Kidney epithelial cell (primary cell): ENCODE data around the gene MKLN1. TPM values are rescaled to one million over a fixed set of nuclear protein-coding genes. Genes with fewer than 3 reads are reported as not detected.

ENCODE experiments used
- DNase-seq: peaks from one replicate; pipeline ENCODE4 v3.0.0-alpha.2; 2010; ENCODE audit warnings: low read depth
- H3K27me3 ChIP-seq: 2 replicates; pipeline ENCODE4 v1.6.0; 2011; ENCODE audit warnings: low read length; ENCODE audit not compliant: control insufficient read depth, insufficient read depth
- H3K36me3 ChIP-seq: 2 replicates; pipeline ENCODE4 v1.5.1; 2011; ENCODE audit warnings: low read length; ENCODE audit not compliant: control insufficient read depth, insufficient read depth
- H3K4me3 ChIP-seq: 2 replicates; pipeline ENCODE4 v1.5.1; 2011; ENCODE audit warnings: low read depth, mild to moderate bottlenecking, control low read depth, low read length
- total RNA-seq: library from RNA; depleted of rRNA; stranded (reverse); fragments of >200 nt; gene quantifications from 2 replicates; pipeline ENCODE4 v1.2.3, GENCODE V29; 2015
- TF ChIP-seq, protein P1 (sequence below): IDR thresholded peaks from 2 replicates; pipeline ENCODE4 v1.5.1; 2011; ENCODE audit warnings: mild to moderate bottlenecking, moderate library complexity, low read length, control low read depth, inconsistent platforms; ENCODE audit not compliant: insufficient read depth, poor library complexity, severe bottlenecking

Gene MKLN1
- total RNA-seq, 1 donor from 2014 or later: 18.8 TPM

DNA sequence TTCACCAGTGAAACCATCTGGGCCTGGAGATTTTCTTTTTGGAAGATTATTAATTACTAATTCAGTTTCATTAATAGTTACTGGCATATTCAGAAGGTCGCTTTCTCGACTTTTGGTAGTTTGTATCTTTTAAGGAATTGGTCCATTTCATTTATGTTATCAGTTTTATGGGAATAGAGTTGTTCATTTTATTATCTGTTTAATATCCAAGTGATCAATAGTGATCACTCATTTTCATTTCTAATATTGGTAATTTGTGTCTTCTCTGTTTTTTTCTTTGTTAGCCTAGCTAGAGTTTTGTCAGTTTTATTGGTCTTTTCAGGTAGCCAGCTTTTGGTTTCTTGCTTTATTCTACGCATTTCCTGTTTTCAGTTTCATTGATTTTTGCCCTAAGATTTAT, 31.0 kb downstream of the MKLN1 start:
- H3K4me3 ChIP-seq: no peak overlapping the region
- H3K27me3 ChIP-seq: no peaks in the 10 kb centered on the region
- TF ChIP-seq, protein P1, sequence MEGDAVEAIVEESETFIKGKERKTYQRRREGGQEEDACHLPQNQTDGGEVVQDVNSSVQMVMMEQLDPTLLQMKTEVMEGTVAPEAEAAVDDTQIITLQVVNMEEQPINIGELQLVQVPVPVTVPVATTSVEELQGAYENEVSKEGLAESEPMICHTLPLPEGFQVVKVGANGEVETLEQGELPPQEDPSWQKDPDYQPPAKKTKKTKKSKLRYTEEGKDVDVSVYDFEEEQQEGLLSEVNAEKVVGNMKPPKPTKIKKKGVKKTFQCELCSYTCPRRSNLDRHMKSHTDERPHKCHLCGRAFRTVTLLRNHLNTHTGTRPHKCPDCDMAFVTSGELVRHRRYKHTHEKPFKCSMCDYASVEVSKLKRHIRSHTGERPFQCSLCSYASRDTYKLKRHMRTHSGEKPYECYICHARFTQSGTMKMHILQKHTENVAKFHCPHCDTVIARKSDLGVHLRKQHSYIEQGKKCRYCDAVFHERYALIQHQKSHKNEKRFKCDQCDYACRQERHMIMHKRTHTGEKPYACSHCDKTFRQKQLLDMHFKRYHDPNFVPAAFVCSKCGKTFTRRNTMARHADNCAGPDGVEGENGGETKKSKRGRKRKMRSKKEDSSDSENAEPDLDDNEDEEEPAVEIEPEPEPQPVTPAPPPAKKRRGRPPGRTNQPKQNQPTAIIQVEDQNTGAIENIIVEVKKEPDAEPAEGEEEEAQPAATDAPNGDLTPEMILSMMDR: no peak
- DNase-seq: no peak
- no peaks in the 10 kb centered on the region for H3K36me3 ChIP-seq

DNA sequence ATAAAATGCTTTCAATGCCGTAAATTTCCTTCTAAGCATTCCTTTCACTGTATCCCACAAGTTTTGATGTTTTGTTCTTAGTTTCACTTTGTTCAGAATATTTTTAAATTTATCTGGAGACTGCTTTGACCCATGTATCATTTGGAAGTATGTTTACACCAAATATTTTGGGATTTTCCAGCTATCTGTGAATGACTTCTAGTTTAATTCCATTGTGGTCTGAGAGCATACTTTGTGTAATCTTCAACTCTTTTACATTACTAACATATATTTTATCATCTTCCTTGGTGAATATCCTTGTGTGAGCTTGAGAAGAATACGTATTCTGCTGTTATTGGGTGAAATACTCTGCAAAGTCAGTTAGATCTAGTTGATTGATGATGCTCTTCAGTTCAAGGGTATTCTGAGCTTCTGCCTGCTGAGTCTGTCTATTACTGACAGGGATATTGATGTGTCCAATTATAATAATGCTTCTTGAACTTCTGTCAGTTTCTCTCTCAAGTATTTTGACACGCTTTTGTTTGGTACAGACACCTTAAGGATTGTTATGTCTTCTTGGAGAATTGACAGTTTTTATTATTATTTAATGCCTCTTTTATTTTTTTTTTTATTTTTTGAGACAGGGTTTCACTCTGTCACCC, 31.6 kb downstream of the MKLN1 start:
- TF ChIP-seq, protein P1: no peak
- no peak for DNase-seq
- H3K36me3 ChIP-seq: no peaks in the 10 kb centered on the region
- no peaks in the 10 kb centered on the region for H3K27me3 ChIP-seq
- no peak overlapping the region for H3K4me3 ChIP-seq

DNA sequence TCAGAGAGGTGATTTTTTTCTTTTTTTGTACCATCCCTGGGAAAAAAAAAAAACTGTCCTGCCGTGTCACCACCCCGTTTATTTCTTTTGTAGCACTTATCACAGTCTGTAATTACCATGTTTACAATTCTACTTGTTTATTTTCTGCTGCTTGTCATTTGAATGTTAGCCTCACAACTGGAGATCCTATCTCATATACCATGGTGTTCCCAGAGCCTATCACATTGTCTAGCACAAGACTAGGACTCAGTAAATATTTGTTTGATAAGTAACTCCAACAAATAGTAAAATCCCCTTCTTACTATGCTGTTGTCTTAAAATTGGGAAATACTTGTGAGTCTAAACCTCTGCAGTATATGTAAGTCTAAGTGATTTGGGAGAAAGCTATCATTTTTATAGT, 36.0 kb downstream of the MKLN1 start:
- DNase-seq: no peak
- TF ChIP-seq, protein P1: no peak

DNA sequence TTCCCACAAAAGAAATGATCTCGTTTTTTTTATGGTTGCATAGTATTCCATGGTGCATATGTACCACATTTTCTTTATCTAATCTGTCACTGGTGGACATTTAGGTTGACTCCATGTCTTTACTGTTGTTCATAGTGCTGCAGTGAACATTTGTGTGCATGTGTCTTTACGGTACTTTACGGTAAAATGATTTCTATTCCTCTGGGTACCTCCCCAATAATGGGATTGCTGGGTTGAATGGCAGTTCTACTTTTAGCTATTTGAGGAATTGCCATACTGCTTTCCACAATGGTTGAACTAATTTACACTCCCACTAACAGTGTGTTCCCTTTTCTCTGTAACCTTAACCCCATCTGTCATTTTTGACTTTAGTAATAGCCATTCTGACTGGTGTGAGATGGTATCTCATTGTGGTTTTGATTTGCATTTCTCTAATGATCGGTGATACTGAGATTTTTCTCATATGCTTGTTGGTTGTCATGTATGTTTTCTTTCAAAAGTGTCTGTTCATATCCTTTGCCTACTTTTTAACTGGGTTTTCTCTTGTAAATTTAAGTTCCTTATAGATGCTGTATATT, 37.2 kb downstream of the MKLN1 start:
- Histone ChIP-seq H3K4me3 (no peak overlapping the region), H3K36me3 (no peaks in the 10 kb centered on the region), H3K27me3 (no peaks in the 10 kb centered on the region)
- TF ChIP-seq, protein P1: no peak
- no peak for DNase-seq

More for the DNA sequence above, 36.0 kb downstream of the MKLN1 start:
- no peaks in the 10 kb centered on the region for H3K36me3 ChIP-seq
- H3K27me3 ChIP-seq: no peaks in the 10 kb centered on the region
- H3K4me3 ChIP-seq: no peak overlapping the region

DNA sequence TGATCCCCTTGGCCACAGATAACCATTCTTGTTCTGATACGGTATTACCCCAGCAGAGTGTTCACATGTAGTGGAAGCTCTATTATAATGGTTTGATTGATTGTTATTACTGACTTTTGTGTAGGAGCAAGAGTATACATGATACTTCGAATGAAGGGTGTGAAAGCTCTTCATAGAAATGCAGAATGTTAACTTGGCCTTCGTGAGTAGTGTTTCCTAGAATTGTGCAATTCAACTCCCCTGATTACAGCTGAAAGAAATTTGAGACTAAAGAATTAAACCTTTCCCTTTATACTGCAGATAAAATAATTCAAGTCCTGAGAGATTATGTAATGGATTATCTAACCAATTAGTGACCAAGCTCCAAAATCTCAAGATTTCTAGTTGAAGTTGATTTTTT, 38.2 kb downstream of the MKLN1 start:
- DNase-seq: no peak
- TF ChIP-seq, protein P1: no peak
- H3K4me3 ChIP-seq: no peak overlapping the region
- no peaks in the 10 kb centered on the region for H3K36me3 ChIP-seq
- no peaks in the 10 kb centered on the region for H3K27me3 ChIP-seq

DNA sequence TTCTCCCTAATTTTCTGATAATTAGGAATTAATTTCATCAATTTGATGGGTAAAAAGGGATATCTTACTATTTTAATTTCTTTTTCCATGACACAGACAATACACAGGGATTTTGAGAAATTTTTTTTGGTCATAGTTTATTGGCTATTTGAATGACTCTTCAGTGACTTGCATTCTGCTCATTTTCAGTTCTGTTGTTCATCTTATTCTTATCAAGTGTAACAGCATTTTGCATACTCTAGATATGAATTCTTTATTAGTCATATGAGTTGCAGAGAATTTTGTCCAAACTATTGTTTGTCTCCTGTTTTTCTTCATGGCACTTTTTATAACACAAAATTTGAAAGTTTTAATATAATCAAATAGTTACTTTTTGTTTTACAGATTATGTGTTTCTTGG, 41.7 kb downstream of the MKLN1 start:
- TF ChIP-seq, protein P1: no peak
- Histone ChIP-seq H3K4me3 (no peak overlapping the region), H3K27me3 (no peaks in the 10 kb centered on the region), H3K36me3 (no peaks in the 10 kb centered on the region)
- DNase-seq: no peak
